GM19452 (cell line): ENCODE data around the gene SAMD10.
"Not testable (repeated sequence)": the region's sequence is repeated elsewhere in the genome, so short reads cannot be mapped to it uniquely, and the experiment has no call there.

Source experiments
- ATAC-seq: cut with Tn5 transposase; IDR thresholded peaks from one replicate; pipeline ENCODE4 v1.9.1; 2021; ENCODE audit not compliant: unreplicated experiment

Gene SAMD10

GRCh38 chr20:63979557-63980316, at the start of gene SAMD10:
TSS of gene SAMD10 (minus strand) at chr20:63979642. CDS start at chr20:63979467, 175 bp downstream.
- peak; percentile 29 for ATAC-seq

DNA sequence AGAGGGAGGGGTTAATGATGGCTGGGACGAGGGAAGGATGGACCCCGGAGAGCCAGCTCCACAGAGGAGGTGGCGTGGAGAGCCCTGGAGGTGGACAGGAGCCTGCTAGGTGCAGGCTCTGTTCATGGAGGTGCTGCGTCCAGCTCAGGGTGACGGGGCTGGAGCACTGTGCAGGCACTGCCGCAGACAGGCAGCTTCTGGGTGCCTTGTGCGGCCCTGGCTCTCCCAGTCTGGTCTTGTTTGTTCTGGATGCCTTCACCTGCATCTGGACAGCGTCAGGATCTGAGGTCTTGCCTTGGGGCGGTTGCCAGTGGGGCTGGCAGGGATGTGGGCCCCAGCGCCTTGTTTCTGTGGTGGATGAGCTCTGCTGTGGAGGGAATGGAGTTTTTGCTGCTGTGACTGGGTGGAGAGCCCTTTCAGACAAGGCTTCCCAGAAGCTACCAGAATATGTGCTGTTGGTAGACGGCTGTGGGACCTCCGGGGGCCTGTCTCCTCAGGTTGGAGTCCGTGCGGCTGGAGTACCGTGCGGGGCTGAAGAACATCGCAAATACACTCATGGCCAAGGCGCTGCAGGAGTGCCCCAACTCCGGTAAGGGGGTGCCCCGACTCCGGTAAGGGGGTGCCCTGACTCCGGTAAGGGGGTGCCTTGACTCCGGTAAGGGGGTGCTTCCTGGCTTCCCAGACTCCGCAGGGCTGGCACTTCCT, 48.7 kb upstream of the SAMD10 start:
- no peak for ATAC-seq

DNA sequence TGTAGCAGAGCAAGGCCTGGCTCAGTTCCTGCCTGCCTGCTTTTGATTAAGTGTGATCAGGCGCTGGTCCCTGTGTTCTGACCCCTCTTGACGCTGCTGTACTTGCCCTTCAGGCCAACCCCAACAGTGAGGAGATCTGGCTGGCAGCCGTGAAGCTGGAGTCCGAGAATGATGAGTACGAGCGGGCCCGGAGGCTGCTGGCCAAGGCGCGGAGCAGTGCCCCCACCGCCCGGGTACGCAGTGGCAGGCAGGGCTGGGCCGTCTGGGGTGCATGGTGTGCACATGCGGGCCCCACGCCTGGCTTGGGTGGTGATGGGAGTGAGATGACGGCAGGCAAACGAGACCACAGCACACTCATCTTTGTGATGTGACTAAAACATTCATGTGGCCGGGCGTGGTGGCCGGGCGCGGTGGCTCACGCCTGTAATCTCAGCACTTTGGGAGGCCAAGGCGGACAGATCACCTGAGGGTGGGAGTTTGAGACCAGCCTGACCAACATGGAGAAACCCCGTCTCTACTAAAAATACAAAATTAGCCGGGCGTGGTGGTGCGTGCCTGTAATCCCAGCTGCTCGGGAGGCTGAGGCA, 46.5 kb upstream of the SAMD10 start:
- ATAC-seq: no peak

DNA sequence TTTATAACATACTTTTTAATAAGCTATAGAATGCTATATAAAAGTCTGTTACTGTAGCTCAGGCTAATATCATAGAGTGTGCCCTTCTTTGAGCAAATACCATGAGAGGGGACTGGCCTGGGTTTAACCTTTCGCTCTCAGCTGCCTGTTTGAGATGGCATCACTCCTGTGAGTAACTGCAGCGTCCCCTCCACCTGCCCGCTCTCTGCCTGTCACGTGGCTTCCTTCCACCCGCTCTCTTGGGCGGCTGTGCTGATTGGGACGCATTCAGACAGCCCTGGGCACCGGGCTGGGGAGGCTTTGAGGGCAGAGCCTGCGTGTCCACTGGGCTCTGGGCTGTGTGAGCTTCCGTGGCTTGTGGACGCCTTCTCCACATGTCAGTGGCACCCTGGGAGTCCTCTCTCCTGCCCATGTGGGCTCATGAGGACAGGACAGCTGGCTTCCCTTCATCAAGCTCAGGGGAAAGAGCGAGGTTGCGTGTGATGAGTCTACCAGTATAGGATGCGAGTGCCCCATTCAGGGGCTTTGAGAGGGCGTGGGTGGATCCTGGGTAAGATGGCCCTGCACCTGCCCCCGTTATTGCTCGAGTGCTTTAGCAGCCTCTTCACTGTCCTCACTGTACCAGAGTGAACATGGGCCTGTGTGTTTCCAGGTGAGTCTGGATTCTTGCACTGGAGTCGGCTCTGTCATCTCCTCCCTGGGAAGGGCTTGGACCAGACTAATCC, 45.8 kb upstream of the SAMD10 start:
- ATAC-seq: no peak

- ATAC-seq: no peak
Measured at GRCh38 chr20:64024141-64024990, 44.9 kb upstream of the SAMD10 start.

GRCh38 chr20:64023361-64024140, 44.1 kb upstream of the SAMD10 start:
- ATAC-seq: no peak

- ATAC-seq: no peak
Measured at GRCh38 chr20:64022671-64023360, 43.4 kb upstream of the SAMD10 start.

DNA sequence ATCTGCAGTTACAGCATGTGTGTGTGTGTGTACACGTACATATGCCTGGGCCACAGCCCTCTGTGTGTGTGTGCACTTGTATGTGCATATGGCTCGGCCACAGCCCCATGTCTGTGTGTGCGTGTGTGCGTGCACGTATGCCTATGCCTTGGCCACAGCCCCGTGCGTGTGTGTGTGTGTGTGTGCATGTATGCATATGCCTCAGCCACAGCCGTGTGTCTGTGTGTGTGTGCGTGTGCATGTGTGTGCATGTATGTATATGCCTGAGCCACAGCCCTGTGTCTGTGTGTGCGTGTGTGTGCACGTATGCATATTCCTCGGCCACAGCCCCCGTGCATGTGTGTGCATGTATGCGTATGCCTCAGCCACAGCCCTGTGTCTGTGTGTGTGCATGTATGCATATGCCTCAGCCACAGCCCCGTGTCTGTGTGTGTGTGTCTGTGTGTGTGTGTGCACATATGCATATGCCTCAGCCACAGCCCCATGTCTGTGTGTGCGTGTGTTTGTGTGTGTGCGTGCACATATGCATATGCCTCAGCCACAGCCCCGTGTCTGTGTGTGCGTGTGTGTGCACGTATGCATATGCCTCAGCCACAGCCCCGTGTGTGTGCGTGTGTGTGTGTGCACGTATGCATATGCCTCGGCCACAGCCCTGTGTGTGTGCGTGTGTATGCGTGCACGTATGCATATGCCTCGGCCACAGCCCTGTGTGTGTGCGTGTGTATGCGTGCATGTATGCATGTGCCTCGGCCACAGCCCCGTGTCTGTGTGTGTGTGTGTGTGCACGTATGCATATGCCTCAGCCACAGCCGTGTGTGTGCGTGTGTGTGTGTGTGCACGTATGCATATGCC, 41.9 kb upstream of the SAMD10 start:
- no peak for ATAC-seq

DNA sequence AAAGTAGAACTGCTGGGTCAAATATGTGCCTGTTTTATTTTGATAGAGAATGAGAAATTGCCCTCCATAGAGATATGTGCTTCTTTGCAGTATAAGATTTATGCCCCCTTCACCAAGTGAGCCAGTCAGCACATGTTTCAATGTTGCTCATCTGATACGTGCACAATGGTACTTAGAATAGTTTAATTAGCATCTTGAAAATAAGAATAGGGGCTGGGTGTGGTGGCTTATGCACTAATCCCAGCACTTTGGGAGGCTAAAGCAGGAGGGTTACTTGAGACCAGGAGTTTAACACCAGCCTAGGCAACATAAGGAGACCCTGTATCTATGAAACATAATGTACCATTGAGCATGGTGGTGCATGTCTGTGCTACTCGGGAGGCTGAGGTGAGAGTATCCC, 36.2 kb upstream of the SAMD10 start:
- ATAC-seq: no peak

DNA sequence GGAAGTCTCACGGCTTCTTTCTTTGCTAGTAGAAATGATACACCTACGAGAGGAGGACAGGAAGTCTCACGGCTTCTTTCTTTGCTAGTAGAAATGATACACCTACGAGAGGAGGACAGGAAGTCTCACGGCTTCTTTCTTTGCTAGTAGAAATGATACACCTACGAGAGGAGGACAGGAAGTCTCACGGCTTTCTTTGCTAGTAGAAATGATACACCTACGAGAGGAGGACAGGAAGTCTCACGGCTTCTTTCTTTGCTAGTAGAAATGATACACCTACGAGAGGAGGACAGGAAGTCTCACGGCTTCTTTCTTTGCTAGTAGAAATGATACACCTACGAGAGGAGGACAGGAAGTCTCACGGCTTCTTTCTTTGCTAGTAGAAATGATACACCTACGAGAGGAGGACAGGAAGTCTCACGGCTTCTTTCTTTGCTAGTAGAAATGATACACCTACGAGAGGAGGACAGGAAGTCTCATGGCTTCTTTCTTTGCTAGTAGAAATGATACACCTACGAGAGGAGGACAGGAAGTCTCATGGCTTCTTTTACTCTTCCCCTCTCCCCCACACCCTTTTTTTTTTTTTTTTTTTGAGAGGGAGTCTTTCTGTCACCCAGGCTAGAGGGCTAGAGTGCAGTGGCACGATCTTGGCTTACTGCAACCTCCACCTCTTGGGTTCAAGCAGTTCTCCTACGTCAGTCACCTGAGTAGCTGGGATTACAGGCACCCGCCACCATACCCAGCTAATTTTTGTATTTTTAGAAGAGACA, 33.1 kb upstream of the SAMD10 start:
- ATAC-seq: not testable (repeated sequence)

- ATAC-seq: no peak
Measured at GRCh38 chr20:64011366-64011779, 31.9 kb upstream of the SAMD10 start.

- no peak for ATAC-seq
Measured at GRCh38 chr20:64010711-64011237, 31.3 kb upstream of the SAMD10 start.

GRCh38 chr20:64009811-64010387, 30.5 kb upstream of the SAMD10 start:
- ATAC-seq: no peak

DNA sequence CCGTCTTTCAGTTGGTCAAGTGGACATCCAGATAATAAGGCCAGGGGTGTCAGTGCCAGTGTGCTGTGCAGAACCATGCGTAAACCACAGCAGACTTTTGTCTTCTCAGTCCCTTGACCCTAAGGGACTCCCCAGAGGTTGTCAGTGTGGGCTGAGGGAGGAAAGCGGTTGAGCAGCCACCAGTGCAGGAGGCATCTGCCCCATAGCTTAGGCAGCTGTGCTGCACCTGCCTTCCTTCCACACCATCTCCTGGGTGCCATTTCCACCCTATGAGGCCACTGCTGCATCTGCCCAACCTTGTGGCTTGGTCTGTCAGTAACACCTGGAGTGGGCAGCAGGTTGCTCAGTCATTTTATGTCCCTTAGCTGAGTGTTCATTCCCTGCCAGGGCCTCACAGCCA, 27.5 kb upstream of the SAMD10 start:
- ATAC-seq: no peak

DNA sequence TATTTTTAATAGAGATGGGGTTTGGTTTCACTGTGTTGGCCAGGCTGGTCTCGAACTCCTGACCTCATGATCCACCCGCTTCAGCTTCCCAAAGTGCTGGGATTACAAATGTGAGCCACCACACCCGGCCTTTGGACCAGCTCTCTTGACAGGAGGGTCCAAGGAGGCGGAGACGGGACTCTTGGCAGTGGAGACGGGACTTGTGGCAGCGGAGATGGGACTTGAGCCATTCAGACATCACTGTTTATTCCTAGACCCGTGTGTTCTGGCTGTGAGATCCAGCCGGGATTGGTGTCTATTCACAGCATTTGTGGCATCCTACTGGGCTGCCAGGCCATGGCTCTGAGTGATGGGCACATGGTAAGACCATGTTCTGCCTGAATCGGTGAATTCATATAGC, 27.0 kb upstream of the SAMD10 start:
- ATAC-seq: no peak

DNA sequence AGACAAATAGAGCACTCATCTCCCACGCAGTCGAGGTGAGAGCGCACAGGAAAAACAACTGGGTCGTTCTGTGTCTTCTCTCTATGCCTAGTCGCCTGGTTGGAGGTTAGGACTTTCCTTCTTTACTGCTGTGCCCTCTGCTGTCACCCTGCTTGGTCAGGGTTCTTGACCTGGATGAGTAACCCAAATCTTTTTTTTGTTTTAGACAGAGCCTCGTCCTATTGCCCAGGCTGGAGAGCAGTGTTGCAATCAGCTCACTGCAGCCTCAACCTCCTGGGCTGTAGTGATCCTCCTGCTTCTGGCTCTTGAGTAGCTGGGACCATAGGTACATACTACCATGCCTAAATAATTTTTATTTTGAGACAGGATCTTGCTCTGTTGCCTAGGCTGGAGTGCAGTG, 26.0 kb upstream of the SAMD10 start:
- ATAC-seq: no peak
